Activated CD4-positive, alpha-beta T cell treated with anti-CD3 and anti-CD28 coated beads, Interleukin-10, Interleukin-2, amounts not matched to agents 100 ng/mL and 50 ng/mL, durations not matched to agents 16 hours and 8 hours (primary cell): ENCODE results near the gene RIT1.

Experiments used
- DNase-seq: peaks from one replicate; pipeline ENCODE4 v3.0.0-alpha.2; 2020

RIT1 gene

GRCh38 chr1:155911156-155912055 lies at the start of gene RIT1:
Gene RIT1 (minus strand): TSS chr1:155911349. CDS start chr1:155910761, 588 bp downstream.
- DNase-seq, result peak; percentile 92

- no peak for DNase-seq
These were observed 49.1 kb upstream of the RIT1 start for GRCh38 chr1:155960081-155960745.

GRCh38 chr1:155957411-155957915 lies 46.3 kb upstream of the RIT1 start:
- no peak for DNase-seq

- no peak for DNase-seq
These were observed 43.5 kb upstream of the RIT1 start for GRCh38 chr1:155954645-155955044.

- DNase-seq, result no peak
These were observed 41.3 kb upstream of the RIT1 start for GRCh38 chr1:155952505-155952890.

GRCh38 chr1:155951753-155952504 lies 40.8 kb upstream of the RIT1 start:
- DNase-seq, result no peak

- no peak for DNase-seq
These were observed 39.7 kb upstream of the RIT1 start for GRCh38 chr1:155950829-155951228.

- DNase-seq, result no peak
These were observed 36.6 kb upstream of the RIT1 start for GRCh38 chr1:155947741-155948140.

GRCh38 chr1:155947292-155947691 lies 36.1 kb upstream of the RIT1 start:
- DNase-seq, result no peak

- DNase-seq, result no peak
These were observed 35.6 kb upstream of the RIT1 start for GRCh38 chr1:155946633-155947219.

- no peak for DNase-seq
These were observed 33.3 kb upstream of the RIT1 start for GRCh38 chr1:155944444-155944799.

GRCh38 chr1:155942578-155943141 lies 31.5 kb upstream of the RIT1 start:
- DNase-seq, result no peak

GRCh38 chr1:155941845-155942531 lies 30.8 kb upstream of the RIT1 start:
- DNase-seq, result no peak

- no peak for DNase-seq
These were observed 30.1 kb upstream of the RIT1 start, which contains the start of gene RXFP4 for GRCh38 chr1:155940993-155941844. Gene RXFP4 (plus strand): TSS chr1:155941638. CDS start chr1:155941710, 72 bp downstream.

- no peak for DNase-seq
These were observed 29.4 kb upstream of the RIT1 start for GRCh38 chr1:155940482-155940992.

- peak; percentile 76 for DNase-seq
These were observed 27.1 kb upstream of the RIT1 start for GRCh38 chr1:155938220-155938627.

GRCh38 chr1:155934936-155935590 lies 23.9 kb upstream of the RIT1 start:
- DNase-seq, result no peak

GRCh38 chr1:155934097-155934935 lies 23.2 kb upstream of the RIT1 start, which contains the start of gene KHDC4:
Gene KHDC4 (minus strand): TSS chr1:155934413. CDS start chr1:155934373, 40 bp downstream.
- DNase-seq, result peak; percentile 98

- DNase-seq, result no peak
These were observed 22.5 kb upstream of the RIT1 start for GRCh38 chr1:155933591-155934096.
